NCI-H1105 (cell line): ENCODE results near the gene DCLK1.

Source experiments
- DNase-seq: peaks from one replicate; lab custom pipeline; 2025; lab: John Stamatoyannopoulos, UW

Gene DCLK1

DNA sequence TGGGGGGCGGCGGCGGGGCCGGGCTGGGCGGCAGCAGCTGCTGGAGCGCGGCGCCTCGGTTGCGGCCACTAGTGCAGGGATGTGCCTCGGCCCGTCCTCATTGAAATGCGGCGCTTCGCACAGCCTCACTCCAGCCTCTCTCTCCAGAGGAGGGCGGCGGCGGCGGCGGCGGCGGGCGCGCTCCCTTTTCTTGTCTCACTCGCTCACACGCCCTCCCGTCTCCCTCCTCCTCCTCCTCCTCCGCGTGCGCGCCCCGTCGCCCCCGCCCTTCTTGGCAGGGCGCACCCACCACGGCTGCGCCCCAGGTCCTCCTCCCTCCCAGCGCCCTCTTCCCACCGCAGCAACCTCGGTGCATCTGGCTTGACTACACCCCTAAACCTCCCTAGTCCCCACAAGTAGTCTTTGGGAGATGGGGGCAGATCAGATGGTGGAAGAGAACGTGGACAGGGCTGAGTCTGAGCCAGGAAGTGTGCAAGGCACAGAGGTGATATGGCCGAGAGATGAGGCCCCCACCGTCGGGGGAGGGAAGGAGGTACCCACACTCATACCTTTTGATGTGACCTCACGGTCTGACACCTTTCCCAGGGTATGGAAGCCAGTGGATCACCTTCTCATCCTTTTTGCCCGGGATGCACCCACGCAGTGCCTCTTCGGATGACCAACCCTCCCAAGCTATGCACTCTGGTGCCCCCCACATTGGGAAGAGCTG, at the start of gene DCLK1:
Gene DCLK1, minus strand, starts transcription at position 161 of the 709 bp plus-strand sequence.
- peak; percentile 62 for DNase-seq

DNA sequence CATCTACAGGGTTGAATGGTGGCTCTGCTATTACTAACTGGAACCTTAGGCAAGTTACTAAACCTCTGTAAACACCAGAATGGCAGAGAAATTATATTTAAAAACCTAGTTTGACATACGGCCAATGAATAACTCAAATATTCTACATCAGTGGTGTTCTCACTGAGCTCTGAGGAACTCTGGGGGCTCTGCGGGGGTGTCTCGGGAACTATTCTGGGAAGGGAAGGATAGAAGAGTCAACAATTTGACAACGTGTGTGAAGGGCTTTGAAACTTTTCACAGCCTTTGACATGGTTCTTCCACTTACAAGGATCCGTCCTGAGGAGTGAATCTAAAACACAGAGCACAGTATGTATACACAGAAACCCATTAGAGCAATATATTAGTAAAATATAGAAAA, 44.4 kb upstream of the DCLK1 start:
- no peak for DNase-seq

DNA sequence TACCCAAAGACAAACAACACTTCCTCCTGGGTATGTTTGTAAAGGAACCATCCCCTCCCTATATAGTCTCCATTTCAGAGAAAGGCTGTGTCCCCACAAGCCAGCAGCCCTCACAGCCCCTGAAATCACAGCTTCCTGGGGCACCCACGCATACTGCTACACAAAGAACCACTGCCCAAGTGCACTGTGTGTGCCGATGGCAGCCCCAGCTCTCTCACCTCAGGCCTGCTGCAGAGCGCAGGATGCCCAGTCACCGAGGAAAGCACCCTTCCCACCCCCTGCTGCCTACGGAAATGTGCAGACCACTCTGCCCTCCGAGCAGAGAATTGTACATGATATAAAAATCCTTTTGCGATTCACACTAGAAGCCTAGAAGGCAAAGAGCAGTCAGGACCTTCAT, 43.7 kb upstream of the DCLK1 start:
- no peak for DNase-seq

DNA sequence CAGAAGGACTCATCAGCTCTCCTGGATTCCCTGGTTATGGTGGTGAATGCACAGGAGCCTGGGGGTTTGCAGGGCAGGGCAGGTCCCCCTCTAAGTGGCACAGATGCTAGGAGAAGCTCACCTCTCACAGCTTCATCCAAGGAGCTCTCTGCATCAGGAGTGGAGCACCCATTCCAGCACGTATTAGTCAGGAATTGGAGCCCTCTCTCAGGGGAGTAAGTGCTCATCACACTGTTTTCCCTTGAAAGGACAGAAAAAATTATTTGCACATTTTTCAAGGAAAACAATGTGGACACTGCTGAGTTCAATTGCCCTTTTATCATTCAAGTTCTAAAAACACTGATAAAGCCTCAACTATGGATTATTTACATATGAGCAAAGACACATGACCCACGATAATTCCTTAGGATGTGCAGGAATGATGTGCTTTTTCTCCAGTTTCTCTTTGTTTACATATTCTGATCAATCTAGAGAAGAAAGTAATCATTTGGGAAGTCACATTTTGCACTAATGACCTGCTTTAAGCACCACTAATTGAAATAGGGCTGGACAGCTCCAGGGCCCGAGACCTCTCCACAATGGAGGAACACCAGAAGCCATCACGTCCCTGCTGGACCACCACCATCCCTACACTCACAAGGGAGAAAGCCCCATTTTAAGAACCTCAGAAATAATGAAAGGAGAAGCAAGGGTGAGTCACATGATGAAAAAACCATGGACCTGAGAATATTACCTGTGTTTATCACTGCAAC, 42.6 kb upstream of the DCLK1 start:
- no peak for DNase-seq

DNA sequence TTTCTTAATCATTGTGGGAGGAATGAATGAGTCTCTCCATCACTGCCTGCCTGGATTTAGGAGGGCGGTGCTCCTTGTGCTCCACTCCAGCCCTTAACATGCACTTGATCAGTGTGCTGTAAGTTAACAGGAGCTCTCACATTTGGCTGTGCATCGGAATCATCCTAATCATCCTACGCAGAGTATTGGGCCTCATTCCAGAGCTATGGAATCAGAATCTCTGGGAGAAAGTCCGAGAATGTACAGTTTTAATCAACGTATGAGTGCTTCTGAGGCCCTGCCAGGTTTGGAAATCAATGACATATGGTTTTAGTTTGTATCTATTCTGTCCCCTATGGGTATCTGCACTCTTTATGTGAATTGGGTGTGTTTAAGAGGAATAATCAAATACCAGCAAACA, 34.9 kb upstream of the DCLK1 start:
- no peak for DNase-seq

DNA sequence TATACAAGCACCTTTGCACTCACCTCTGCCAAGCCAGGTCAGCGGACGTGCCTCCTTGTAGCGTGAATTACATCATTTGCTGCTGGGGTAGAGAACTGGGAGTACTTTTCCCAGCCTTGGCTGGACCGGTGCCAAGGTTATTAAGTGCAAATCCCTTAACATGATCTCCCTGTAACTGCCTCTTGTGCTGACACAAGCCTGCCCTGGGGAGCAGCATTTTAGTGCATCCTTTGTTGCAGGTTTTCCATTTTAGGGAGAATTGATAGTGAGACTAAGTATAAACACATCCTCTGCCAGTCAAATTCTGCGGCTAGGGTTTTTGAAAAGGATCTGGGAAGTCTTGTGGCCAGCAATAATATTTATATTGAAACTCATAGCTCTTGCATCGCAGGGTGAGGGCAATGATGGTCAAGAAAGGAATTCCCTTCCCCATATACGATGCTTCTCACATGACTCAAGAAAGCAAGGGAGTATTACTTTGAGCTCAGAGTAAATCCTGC, 32.7 kb upstream of the DCLK1 start:
- peak; percentile 83 for DNase-seq

DNA sequence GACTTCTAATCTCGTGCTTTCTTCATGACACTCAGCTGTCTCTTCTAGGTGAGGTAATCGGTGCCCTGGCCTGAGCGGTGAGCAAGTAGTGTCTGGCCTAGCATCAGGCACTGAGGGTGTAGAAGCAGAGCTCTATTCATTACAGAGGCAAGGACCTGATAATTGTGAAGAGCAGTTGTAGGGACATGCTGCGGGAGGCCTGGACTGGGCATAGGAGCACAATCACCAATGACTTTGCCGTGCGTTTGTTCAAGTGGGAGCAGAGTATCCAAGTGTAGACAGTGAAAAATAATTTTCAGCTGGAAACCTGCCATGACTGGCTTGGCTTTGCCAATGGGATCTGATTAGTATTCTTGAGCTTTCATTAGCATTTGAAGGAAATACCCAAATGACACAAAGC, 32.1 kb upstream of the DCLK1 start:
- peak; percentile 68 for DNase-seq

DNA sequence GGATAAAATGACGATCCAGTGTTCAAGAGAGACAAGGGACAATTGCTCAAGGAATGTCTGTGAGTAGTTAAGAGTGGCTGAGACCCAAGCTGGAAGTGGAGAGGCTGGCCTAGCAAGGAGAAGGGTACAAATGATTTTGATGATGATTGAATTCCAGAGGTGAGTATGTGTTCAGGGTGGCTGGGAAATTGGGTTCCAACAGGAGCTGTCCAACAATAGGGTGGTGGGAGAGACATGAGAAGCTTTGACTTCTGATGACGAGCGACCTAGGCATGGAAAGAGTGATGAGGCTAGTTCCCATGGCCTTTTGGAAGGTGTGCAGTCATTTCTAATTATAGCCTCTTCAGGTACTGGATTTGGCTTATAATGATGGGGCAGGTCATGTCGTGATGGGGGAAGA, 29.1 kb upstream of the DCLK1 start:
- DNase-seq, result no peak

DNA sequence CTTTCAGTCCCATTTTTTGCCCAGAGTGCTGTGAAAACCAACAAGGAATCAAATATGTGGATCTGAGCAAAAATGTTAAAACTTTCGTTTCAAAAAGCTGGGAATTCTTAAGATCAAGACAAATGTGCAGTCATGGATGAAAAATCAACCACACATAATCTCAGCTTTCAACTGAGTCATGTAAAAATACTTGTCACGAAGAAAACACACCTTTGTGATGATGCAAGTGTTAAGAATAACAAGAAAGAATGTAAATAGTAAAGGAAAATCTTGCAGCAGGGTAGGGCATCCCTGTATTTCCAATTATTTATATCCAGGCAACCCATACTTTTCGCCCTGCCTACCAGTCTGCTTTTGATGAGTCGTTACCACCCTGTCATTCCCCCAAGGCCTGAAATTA, 27.4 kb upstream of the DCLK1 start:
- DNase-seq, result no peak

DNA sequence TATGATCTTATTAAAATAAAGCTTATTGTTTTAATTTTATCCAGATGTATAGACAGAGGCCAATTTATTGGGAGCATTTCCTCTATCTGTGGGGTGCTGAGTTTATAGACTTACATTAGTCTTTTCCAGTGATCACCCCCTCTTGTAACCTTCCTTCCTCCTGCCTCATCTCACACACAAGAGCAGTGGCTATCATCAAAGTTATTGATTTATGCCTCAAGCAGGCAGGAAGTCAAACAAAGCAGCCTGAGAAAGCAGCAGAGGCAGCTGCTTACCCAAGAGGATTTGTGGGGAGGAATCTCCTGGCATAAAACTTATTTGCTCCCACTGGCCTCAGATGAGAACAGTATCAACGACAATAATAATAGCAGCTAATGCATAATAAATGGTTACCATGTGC, 26.3 kb upstream of the DCLK1 start:
- DNase-seq, result no peak

DNA sequence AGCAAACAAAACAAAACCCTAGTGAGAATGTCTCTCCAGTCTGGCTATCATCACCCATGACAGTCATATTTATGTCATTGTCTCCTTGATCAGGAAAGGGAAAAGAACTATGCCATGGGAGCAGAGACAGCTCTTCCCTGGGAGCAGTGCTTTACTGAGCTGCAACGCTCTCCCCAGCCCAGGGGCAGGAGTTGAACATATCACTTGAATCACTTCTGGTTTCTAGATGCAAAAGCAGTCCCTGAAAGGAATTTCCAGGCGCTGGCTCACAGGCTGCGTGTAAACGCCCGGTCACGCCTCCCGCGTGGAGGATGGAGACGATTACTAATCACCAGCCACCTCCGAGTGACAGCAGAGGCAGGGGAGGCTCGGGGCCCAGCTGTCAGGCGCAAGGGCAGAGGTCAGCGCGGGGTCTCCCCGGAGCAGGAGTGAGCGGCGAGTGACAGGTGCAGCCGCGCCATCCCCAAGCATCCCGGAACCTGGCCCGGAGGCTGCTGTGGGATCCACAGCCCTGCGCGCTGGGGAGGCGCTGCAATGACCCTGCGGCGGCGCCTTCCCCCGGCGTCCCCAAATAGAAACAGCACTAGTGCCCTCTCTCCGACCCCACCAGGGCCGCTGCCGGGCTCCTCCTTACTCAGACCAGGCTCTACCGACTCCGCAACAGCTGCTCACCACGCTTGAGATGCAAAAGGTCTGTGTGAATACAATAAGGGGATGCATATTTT, 23.5 kb upstream of the DCLK1 start:
- DNase-seq, result no peak

DNA sequence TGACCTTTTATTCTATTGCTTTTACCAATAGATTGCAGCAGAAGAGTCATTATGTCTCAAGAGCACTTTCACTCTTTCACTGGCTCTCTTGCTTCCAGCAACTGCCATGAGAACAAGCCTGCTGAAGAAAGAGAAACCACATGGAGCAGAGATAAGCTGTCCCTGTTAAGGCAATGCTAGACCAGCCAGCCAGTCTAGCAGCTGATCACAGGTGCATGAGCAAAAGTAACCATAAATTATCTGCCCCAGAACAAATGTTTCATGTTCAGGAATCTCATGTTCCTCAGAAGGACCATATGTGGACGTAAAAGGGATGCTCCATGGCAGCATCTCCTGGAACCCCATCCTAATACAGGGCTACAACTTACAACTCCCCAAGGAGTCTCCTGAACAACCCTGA, 20.4 kb upstream of the DCLK1 start:
- no peak for DNase-seq

DNA sequence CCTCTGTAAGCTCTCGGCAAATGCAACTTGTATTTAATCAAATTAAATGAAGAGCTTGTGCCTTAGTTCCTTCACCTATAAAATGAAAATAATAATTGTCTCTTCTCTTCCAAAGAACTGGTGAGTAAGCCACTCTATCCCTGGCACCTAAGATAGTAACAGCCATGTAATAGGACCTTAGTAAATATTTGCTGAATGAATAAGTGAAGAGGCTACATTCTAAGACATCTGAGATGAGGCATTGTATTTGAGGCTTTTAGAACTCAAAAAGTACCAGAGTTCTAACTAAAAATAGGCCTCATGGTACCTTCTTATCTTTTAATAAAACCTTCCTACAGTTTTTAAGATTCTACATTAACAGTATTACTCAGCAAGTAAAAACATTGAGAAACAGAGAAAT, 17.3 kb upstream of the DCLK1 start:
- no peak for DNase-seq

DNA sequence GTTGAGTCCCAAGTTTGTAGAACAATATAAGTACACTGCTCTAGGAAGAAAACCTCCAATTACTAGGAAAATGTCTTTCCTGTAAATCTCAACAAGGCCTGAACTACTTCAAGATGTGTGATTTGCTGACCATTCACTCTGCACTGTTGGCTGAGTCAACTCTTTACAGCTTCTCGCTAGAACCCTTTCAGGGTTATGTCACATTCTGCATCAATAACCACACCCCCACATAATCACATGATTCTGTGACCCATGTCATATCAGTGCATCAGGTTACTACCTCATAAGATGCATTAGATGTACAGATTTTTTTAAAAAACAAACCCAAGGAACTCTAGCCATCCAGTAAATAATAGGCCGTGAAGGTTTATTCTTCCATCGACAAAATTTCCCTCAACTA, 16.1 kb upstream of the DCLK1 start:
- no peak for DNase-seq

DNA sequence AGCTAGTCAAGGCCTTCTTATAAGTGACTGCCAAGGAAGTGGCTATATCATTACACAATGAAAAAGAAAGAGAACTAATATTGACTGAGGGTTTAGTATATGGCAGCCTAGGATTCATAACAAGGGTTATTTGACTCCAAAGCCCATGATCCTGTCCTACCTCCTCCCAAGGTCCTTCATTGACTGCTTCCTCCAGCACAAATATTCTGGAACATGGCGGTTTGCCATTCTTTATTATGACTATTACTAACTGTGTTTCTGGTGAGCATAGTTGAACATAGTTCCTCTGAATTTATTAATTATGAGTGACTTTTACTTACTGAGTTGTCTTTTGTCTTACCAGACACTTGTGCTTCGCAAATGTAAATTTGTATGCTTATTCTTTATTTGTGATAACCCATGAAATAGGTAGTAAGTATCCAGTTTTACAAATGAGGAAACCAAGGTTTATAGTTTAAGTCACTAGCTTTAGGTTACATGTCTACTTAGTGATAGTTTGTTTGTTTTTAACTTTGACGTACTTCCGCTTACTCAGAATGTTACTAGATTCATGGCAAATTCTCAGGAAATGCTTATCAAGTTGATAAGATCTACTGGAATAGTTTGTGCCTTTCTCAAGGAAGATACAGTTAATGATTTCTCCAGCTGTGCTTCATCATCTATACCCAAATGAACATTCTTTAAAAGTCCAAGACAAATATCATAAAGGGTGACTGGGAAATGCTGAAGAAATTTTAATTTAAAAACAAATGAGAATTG, 15.5 kb upstream of the DCLK1 start:
- DNase-seq, result no peak

DNA sequence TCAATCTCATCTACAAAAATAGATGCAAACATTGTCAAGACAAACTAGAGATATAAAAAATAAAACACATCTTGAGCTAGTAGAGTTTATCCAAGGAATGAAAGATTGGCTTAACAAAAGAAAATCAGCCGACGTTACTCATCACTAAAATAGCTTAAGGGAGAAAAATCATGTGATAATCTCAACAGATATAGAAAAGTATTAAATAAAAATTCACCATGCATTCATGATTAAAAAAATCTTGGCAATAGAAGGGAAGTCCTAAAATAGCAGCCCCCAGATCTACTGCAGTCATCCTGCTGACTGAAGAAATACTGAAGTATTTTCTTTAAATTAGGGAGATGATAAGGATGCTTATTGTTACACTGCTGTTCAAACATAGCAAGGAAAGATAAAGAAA, 12.6 kb upstream of the DCLK1 start:
- no peak for DNase-seq

DNA sequence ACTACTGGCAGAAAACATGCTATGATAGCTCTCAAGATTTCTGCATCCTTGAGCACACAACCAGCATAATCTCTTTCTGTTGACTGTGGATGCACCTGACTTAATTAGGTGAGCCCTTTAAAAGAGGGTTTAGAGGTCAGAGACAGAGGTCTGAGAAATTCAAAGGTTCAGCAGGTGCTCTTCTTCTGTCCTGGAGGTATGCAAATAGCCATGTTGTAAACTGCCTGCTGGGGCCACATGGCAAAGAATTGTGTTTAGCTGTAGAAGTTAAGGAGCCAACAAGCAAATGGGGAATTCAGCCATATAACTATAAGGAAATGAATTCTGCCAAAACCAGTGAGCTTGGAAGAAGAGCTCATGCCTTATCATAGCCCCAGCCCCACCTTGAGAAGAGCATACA, 11.6 kb upstream of the DCLK1 start:
- DNase-seq, result no peak

DNA sequence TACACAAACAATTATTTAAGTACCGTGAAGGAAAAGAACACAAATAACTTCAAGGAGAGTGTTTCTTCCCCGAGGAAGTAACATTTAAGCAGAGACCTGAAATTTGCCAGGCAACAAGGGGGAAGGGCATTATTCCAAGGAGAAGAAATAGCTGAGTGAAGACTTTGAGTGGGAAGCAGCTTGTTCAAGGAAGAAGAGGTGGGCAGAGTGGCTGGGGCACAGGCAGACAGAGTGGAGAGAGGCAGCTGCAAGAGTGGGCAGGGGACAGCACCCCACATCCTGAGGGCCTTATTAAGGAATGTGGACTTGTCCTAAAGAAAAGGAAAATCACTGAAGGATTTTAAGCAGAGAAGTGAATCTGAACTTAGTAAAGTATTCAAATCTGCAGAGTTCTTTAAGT, 4.7 kb upstream of the DCLK1 start:
- DNase-seq, result no peak

DNA sequence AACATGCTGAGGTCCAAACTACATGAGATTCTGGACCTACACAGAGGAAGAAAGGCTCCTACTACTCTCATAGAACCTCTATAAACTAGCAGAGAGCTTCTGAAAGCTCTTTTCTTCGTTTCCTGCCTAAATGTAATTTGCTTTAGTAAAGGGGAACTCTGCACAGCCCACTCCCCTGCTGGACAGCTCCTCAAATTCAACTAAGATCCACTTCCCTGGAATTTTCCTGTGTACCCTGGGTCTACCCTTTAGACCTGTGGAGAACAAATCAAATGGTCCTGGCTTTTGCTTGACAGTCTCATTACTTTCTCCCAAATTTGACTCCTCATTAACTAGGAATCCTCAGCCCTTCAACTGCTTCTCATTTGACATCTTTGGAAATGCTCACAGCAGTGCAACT, 3.5 kb upstream of the DCLK1 start:
- DNase-seq, result no peak

DNA sequence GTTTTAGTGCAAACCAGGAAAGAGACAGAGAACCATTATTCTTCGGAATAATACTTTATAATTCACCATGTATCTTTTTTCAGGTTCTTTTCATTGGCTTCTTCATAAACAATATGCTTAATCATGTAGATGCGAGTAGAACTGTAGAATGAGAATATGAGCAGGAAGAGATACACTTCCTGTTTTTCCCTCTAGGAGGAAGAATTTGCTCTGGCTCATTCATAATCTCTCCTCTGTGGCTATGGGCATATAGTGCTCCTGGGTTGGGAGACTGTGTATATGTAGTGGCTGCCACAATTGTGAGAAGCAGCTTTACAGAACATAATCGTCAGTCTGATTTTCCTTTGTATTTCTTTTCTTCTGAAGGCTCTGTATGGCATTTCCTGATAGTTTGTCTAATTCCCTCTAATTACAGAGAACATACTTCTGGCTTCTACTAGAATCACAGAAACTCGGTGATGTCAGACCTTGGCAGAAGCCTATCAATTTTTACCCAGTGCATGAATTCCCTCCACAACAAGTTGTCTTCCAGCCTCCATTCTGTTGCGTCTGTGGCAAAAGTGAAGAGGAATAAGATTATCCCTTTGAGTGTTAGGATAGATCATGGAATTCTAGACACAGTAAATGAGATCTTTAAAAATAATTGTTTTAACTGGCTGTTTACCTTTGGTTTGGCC, 2.9 kb upstream of the DCLK1 start:
- DNase-seq, result no peak

DNA sequence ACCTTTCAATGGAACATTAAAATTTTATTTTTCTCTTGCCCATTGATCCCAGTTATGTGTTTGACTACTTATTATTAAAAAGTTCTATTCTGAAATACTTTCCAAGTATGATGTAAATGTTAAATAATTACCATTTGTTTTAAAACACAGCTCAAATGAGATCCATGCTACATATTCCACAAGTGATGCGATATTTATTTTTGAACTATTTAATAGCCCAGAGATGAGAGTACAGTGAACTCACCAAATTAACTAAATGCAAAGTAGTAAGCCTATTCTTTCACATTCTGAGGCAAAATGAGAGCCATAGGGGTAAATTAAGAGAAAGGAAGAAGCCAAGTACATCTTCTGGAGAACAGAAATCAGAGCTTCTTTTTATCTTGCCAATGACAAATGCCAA, 1.2 kb upstream of the DCLK1 start:
- no peak for DNase-seq

DNA sequence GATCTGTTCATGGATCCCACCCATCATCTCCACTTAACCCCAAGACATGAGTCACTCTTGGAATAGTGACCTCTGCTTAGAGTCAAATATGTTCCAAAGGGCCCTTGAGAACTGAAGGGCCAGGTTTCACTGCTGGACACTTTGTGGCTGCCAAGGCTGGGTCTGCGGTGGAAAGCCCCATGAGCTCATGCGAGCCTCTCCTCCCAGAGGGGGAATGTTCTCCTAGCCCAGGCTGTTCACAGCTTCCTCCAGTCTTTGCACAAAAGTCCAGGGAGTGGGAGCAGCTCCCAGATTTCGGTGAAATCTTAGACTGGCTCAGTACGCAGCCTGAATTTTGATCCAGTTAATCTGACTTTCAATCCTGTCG, 732 bp upstream of the DCLK1 start:
- DNase-seq, result no peak
